SW 1271 (cell line): ENCODE data around the gene FLCN.

Source experiments
- DNase-seq, 2 experiments: peaks; one replicate each; lab custom pipeline; 2025; lab: John Stamatoyannopoulos, UW

FLCN gene

DNA sequence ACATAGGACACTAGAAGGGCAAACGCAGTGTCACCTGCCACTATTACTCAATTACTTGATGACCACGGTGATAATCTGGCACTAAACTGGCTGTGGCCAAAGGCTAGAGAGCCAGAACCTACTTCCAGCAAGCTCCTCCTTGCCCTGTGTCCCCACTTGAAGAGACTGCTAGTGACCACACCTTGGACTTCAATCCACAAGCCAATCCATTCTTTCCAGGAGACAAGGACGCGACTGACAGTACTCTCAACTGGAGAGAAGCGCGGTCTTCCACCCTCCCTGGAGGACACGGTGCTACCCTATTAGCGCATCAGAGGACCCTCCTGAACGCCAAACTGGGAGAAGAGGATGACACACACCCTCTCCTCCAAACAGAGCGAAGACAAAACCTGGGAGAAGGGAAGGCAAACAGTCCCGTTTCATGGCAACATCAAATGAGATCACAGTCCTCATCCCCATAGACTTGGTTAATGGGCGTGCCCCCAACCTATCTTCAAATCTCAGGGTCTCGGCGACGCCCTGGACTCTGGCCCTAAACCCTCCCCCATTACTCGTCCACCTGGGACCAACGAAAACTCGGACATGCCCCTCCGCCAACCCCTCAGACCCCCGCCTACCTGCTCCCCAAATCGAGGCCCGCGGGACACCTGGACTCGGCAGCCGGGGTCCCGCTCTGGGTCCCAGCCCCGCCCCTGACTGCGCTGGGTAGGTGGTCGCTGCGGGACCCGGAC, 508 bp downstream of the FLCN start:
- peak in 1 of 2 experiments; percentile 55 for DNase-seq

DNA sequence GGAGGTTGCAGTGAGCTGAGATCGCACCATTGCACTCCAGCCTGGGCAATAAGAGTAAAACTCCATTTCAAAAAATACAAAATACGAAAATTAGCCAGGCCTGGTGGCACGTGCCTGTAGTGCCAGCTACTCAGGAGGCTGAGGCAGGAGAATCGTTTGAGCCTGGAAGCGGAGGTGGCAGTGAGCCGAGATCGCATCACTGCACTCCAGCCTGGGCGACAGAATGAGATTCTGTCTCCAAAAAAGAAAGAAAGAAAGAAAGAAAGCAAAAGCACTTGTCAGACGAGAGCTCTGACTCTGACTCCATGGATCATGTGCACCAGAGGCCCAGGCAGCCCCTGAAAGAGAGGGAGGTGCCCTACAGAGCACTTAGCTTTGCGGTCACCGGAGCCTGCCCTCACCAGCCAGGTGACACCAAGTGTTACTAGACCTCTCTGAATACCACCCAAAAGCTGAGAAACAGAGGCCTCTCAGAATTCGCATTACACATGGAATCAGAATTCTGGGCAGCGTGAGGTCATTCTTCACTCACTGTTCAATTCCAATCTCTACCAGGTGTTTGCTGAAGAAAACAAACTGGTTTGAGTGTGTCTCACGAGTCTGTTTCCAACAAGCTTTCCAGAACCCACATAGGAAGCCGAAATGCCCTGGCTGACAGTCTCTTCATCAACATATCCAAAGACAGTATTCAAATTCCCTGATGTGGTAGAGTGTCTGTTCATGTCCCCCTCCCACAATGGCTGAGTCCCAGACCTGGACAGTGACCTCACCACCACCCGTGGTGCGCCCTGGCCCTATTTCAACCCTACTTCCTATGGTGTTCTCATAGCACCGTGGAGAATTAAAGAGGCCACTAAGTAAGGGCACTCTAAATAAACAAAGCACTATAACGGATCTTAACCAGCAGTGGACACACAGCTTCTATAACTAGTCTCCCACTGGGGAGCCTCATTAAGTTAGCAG, 1.5 kb downstream of the FLCN start:
- no peak for DNase-seq

DNA sequence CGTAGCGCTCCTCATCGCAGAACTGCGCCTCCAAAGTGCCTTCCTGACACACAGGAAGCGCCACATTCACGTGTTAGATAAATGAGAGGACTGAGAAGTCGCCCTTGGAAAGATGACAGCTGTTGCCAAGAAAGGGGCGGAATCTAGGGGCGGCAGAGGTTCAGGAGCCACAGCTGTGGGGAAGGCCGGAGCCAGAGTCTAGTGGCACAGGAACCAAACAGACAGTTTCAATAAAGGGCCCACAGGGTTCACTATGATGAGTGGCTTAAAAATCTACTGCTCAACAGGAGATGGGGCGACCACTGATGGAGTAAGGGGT, 4.7 kb downstream of the FLCN start:
- DNase-seq, result no peak

DNA sequence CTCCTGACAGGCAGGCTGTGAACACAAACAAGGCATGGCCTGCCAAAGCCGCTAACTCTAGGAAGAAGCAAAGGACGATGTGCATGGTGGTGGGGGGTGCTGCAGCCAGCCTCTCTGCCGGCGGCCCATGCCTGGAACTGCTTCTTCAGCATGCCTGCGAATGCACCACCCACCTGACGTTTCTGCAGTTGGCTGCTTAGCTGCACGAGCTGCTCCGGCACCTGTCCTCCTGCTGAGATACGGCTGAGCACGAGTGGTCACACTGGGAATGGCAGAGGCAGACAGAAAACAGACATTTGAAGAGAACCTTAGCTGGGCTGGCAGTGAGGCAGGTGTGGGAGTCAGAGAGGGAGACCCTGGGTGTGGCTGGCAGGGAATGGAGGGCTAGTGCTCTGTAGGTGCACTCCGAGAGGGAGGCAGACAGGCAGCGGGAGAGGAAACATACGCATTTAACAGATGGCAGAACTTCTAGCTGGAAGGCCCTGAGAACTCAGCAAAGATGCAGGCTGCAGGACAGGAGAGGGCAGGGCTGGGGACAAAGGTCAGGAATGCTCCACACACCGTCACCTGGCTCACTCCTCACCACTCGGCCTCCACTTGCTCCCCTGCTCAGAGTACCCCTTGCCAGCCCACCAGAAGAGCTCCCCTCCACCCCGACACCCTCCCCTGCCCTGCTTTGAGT, 5.2 kb downstream of the FLCN start:
- no peak for DNase-seq

DNA sequence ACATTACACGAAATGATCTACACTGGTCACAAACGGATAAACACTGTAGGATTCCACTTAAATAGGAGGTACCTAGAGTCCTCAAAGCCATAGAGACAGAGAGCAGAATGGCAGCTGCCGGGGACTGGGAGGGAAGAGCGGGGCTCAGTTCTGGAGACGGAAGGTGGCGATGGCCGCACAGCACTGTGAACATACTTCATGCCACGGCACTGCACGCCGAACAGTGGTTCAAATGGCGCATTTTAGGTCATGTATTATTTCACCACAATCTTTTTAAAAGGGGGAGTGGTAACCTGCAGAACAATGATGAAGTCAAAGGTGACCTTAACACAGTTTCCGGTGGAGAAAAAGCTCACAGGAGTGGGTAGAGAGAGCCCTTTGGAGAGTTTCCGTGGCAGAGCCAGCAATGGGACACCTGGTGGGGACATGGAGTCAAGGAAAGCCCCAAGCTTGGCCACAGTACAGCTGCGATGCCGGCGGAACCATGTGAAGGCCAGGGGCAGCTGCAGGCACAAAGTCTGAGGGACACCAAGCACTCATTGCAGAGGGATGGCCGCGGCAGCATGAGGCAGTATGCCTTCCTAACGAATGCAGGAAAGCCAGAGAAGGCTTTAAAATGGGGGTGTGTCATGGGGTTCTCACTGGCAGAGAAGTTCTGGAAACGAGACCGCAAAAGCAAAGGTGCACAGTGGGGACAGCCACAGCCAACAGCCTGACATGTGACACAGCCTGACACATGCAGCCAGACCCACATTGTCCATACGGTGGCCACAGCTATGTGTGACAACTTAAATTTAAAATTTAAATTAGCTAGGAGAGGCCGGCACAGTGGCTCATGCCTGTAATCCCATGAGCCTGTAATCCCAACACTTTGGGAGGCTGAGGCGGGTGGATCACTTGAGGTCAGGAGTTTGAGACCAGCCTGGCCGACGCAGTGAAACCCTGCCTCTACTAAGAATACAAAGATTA, 7.3 kb downstream of the FLCN start:
- DNase-seq, result no peak

DNA sequence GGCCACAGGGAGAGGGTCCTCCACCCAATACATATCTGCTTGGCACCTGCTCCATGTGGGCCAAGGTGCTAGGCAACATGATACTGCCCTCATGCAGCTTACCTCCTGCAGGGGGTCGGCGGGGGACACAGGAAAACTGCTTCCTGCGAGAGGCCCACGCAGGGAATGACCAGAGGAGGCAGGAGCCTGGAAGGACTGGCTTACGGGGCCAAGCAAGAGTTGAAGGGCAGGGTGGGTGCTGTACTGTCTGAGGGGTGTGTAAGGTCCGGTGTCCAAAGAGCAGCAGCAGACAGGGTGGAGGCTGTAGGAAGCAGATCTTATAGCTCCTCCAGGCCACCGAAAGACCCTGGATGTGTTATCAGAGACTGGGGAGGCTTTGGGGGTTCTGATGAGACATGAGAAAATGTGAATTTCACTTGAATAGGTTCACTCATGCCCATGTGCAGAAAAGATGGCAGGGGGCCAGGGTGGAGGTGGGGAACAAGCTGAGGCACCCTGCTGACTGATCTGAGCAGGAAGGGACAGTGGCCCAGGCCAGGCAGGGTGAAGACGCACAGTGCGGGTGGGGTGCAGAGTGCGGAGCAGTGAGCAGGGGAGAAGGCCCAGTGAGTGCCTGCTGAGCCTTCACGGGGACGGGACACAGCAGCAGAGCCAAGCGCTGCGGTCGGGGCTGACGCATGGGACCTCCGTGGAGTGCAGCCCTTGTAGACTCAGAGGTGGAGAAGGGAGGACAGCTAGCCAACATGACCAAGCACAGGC, 8.3 kb downstream of the FLCN start:
- DNase-seq, result no peak

DNA sequence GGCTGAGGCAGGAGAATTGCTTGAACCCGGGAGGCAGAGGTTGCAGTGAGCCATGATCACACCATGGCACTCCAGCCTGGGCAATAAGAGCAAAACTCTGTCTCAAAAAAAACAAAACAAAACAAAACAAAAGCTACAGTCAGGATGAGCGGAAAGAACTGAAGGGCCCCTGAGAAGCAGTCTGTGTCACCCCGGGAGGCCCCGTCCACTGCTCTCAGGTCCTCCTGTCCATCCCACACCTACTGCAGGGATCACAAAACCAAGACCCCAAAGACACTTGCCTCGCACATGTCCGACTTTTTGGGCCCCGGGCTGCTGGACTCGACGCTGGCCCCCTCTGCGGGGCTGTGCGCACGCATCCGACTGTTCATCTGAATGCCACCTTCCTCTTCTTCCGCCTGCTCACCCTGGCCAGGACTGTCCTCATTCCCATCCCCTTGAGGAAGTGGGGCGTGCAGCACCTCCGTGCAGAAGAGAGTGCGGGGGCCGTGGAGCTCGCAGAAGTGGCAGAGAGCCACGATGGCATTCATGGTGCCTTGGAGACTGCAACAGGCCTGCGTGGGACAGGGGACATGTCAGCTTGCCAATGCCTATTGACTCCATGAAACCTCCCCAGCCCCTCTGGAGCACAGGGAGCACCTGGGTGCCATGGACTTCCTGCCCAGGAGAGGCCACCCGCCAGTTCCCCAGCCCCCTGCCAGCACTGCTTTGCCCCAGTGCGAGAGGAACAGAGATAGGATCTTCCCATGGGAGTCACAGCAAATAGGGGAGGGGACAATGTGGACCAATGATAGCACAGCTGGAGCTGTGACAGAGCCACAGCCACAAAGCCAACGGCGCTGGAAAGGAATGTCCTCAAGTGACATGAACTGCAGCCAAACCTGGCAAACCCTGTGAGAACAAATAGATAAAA, 9.1 kb downstream of the FLCN start:
- no peak for DNase-seq

DNA sequence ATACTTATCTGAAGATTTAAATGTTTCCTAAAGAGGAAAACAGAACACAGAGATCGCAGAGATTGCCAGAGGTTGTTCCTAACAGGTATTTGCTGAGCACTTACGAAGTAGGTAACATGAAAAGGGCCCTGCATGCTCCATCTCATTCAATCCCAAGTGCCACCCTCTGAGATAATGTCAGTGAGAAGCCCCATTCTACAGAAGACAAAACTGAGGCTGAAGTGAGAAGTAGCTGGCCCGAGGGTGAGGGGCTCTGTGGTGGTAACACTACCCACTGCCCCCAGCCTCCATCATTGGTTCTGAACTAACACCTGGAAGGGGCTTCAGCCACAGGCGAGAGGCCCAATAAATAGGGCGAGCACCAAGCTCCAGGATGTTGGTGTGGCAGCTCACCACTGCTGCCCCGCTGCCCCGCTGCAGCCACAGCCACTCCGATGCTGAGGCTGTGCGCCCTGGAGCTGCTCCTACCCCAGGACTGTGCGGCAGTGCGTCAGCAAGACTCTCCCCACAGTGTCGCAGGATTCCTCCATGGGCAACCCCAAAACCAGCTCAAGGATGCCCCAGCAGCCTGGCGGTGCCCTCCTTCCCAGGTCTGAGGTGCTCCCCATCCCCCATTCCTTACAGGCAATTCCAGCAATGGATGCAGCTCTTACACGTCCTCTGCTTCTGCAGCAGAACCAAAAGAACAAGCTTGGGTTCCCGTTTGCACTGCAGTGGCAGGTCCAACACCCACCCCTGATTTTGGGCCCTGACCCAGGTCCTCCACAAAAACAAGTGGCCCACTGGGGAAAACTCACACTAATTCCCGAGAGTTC, 10.3 kb downstream of the FLCN start:
- no peak for DNase-seq

DNA sequence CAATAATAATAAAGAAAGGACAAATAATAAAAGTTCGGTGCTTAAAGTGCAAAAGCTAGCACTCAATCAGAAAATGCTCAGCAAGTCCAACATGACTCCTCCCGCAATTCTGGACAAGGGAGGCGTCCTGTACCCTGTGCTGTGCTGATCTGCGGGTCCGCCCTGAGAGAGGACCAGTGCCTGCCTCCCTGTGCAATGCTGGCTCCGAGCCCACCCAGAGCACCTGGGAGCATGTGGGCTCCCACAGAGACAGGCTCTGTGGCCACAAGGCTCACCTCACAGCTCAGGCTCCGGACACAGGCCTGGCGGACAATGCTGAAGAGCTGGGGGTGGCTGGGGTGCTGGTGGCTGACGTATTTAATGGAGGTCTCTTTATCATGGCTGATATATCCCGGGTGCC, 11.1 kb downstream of the FLCN start:
- no peak for DNase-seq

DNA sequence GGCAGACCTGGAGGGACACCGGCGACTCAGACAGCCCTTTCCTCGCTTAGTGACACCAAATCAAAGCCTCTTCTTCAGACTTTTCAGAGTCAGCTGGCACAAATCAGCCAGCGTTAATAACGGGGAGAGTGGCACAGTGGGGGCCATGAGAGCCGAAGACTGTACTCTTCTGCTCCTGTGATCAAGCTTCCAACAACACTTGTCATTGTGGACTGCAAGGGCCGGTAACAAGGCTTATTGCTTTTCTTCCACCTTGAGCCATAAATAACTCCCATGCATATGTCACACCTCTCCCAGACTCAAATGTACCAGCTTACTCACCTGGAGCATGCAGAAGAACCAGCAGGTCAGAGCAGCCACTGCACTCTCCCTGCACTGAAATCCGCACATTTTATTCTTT, 12.8 kb downstream of the FLCN start:
- DNase-seq, result no peak

DNA sequence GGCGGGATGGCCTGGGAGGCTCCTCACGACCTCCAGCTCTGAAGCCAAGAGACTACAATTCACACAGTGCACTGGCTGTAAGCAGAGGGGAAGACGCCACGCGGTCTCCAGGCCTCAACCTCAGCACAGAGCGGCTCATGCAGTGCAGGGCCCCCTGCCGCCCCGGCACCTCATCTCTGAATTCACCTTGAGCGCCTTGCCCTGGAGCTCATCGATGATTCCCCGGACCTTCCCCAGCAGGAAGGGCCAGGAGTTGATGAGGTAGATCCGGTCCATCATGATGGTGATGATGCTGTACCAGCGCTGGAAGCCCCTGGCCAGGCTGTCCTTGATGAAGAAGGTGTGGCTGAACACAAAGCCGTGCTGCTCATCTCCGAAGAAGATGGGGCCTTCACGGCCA, 13.2 kb downstream of the FLCN start:
- DNase-seq, result no peak

DNA sequence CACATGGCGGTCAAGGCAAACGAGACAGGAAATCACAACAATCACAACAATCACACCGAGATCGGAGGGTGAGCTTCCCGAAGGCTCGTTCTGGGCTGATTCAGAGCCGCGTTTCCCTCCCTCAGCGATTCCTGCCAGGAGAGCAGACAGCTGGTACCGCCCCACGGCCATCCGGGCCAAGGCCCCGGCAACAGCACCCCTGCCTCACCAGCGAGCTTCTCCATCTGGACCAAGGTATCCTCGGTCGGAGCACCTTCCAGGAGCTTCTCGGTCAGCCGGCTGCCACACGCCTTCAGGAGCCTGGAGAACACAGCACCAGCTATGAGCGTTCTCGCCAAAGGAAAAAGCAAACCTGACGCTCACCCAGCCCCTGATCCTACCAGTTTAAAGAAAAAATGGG, 15.6 kb downstream of the FLCN start:
- no peak for DNase-seq

DNA sequence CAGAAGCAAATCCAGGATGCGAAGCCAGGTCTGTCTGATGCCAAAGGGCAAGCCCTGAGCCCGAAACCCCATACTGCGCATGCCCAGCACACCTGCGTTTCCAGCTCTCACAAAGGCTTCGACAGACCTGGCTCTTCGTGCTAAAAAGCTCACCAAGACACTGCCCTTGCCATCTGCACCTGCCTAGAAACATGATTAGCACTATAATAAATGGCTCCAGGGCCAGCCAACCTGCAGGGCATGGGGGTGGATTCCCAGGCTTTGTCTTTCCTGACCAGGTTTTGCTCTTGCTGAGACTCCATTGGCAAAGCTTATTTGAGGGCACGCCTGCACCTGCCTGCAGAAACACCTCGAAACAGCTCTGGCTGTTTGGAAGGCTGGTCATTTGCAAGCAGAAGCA, 16.4 kb downstream of the FLCN start:
- no peak for DNase-seq

DNA sequence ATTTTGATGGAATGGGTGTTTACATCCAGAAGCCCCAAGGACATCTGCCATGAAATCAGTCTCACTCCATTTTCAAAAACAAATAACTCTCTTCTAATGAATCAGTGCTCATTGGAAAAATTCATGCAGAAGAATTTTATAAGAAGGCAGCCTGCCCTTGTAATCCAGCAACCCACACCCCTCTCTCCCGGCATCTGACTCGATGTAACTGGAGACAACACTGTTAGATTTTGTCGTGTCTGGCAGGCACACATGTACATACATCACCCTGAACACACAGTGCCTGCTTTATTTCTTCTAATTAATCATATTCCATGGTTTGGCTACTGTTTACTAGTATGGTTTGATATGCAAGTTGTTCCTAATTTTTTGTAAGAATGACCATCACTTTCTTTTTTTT, 19.0 kb downstream of the FLCN start:
- no peak for DNase-seq

DNA sequence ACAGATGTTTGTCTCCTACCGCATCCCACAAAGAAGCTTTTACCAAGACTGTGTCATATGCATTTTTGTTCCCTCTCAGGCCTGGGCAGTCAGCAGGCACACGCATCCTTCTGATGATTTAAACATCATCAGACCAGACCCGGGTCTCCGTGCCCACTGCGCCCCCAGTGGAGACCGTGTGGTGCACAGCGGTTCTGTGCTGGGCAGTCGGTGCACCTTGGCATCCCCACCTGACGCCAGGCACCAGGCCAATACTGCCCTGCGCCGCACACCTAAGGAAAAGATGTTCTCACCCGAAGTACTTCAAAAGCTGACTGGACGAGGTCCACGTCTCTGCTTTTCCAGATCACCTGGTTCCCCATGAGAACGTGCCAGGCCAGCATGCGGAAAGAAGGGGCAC, 20.2 kb downstream of the FLCN start:
- DNase-seq, result no peak

DNA sequence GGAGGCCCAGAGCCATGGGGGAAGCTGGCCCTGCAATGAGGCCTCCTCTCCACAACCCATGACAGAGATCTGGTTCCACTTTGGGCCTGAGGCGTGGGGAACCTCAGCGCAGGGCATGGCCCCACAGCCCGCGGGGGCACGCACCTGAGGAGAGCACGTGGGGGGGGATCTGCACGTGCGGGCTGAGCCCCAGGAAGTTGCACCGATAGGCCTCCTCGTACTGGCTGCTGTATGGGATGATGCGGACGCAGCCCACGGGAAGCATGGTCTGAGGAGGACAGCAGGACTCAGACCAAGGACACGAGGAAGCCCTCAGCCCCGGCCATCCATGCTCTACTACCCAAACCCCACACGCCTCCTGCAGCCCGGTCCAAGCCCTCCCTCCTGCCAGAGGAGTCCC, 20.7 kb downstream of the FLCN start:
- no peak for DNase-seq

DNA sequence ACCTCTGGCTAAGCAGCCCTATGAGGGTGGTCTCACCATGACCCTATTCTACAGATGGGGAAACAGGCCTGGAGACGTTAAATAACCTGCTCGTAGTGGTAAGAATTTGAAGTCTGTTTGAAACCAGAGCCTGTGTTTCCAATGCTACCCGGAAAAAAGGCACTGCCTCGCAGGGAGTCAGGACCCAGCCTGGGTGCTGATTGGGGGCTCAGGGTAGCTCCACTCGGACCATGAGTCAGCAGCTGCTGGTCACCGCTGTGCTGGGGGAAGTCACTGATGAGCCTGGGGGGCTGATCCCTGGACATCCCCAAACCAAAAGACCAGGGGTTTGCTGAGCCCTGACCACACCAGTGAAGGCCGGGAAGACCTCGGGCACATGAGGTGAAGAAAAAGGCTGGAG, 21.4 kb downstream of the FLCN start:
- DNase-seq, result no peak

DNA sequence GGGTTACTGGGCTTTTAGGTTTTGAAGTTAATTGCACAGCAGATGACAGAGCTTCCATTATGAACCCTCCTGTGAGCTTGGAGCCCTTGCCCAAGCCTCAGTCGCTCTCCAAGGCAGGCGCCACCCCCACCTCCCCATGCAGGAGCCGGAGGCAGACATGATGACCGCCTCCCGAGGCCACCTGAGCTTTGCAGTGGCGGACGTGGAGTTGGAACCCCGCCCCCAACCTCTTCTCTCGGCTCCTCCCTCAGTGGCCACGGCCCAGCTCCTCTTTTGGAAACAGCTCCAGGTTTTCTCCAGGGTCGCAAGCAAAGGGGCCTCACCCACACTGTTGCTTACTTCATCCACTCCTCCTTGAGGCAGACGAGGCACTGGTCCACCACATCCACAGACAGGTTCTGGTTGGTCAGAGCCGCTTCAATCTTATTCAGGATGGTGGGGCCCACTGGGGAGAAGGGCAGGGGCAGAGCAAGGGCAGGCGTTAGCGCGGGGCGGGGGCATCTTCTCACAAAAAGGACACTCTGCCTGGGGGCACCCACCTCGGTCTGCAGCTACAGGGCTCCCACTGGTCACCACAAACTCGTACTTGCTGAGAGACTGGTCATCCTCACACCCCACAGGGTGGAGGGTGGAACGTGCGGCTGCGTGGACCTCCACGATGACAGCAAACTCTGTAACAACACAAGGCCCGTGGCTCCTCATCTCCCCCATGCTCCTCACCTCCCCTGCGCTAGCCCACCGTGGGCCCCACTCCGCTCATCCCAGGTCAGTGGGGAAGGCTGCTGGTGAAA, 22.1 kb downstream of the FLCN start:
- DNase-seq, result no peak
